ENCODE results near the gene PCDHB9.

Gene PCDHB9

DNA sequence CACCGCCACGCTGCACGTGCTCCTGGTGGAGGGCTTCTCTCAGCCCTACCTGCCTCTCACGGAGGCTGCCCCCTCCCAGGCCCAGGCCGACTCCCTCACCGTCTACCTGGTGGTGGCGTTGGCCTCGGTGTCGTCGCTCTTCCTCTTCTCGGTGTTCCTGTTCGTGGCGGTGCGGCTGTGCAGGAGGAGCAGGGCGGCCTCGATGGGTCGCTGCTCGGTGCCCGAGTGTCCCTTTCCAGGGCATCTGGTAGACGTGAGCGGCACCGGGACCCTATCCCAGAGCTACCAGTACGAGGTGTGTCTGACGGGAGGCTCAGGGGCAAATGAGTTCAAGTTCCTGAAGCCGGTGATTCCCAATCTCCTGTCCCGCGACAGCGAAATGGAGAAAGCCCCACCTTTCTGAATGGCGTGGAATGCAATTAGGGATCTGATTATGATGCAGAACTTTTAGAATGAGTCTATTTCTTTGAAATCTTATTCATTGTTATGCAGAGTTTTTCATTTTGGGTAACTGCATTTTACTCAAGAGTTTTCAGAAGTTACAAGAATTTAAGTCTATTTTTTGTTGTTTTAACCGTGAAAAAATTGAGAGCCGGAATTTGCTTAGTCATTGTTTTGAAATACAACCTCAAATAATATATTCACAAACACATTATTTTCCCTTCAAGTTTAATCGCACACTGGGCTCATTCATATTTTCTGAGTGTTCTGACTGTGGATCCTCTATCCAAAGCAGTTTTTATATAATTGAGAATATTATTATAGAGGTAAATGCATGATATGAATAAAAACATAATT lies 49.8 kb downstream of the PCDHB9 start:
- no peak for DNase-seq (ENCODE audit: low read depth in 3 of 3)

Measured in stimulated activated CD4-positive, alpha-beta T cell treated with anti-CD3 and anti-CD28 coated beads, TNF-alpha, amount 100 ng/mL, for 48 hours (primary cell).